Keratinocyte (primary cell): ENCODE data around the gene GPR39. TPM values are rescaled to one million over a fixed set of nuclear protein-coding genes. Genes with fewer than 3 reads are reported as not detected.

Experiments used
- DNase-seq: peaks from one replicate; pipeline ENCODE4 v3.0.0-alpha.2; 2011; ENCODE audit warnings: low read depth, missing footprints, low spot score
- FAIRE-seq: peaks from 2 replicates; lab custom pipeline; 2011; peaks lifted over from hg19 to GRCh38; lab: Jason Lieb, UNC
- H2AFZ ChIP-seq: 2 replicates; pipeline ENCODE4 v1.6.0; 2012; ENCODE audit warnings: low read length, control low read depth, inconsistent platforms; ENCODE audit not compliant: control insufficient read depth
- H3K27ac ChIP-seq: 2 replicates; pipeline ENCODE4 v1.5.1; 2011; ENCODE audit warnings: low read length; ENCODE audit not compliant: control insufficient read depth, insufficient read depth
- H3K27me3 ChIP-seq: 3 replicates; pipeline ENCODE4 v1.6.0; 2011; ENCODE audit warnings: low read length; ENCODE audit not compliant: control insufficient read depth, insufficient read depth; ENCODE audit errors: extremely low read depth
- H3K36me3 ChIP-seq, 2 experiments: 2 replicates in 1 of 2; 3 replicates in 1 of 2; pipeline ENCODE4 v1.5.1; 2011; ENCODE audit warnings: low read length in 2 of 2, mild to moderate bottlenecking in 1 of 2; ENCODE audit not compliant: control insufficient read depth in 2 of 2, insufficient read depth in 2 of 2; ENCODE audit errors: extremely low read depth in 1 of 2
- H3K4me1 ChIP-seq: 3 replicates; pipeline ENCODE4 v1.5.1; 2011; ENCODE audit warnings: low read length; ENCODE audit not compliant: control insufficient read depth, insufficient read depth; ENCODE audit errors: extremely low read depth
- H3K4me2 ChIP-seq: 3 replicates; pipeline ENCODE4 v1.6.0; 2011; ENCODE audit warnings: low read depth, low read length; ENCODE audit not compliant: control insufficient read depth, insufficient read depth; ENCODE audit errors: extremely low read depth
- H3K4me3 ChIP-seq, 3 experiments: fragments of 200-600 bp in 1 of 3; sonication (generic) in 1 of 3; 2 replicates in 2 of 3; 3 replicates in 1 of 3; pipeline ENCODE4 v1.5.1; 2011 to 2016; ENCODE audit warnings: low read length in 3 of 3, mild to moderate bottlenecking in 3 of 3, control low read depth in 2 of 3, inconsistent platforms in 1 of 3, low read depth in 1 of 3, mixed read lengths in 1 of 3, mixed run types in 1 of 3, moderate library complexity in 1 of 3; ENCODE audit not compliant: control insufficient read depth in 2 of 3, insufficient read depth in 2 of 3; ENCODE audit errors: extremely low read depth in 1 of 3
- H3K79me2 ChIP-seq: 2 replicates; pipeline ENCODE4 v1.6.0; 2012; ENCODE audit warnings: low read length; ENCODE audit not compliant: control insufficient read depth, insufficient read depth
- H3K9ac ChIP-seq: 3 replicates; pipeline ENCODE4 v1.6.0; 2011; ENCODE audit warnings: low read length; ENCODE audit not compliant: control insufficient read depth, insufficient read depth; ENCODE audit errors: extremely low read depth
- H3K9me1 ChIP-seq: 3 replicates; pipeline ENCODE4 v1.6.0; 2011; ENCODE audit warnings: low read length; ENCODE audit not compliant: control insufficient read depth, insufficient read depth; ENCODE audit errors: extremely low read depth
- H3K9me3 ChIP-seq: 2 replicates; pipeline ENCODE4 v1.5.1; 2012; ENCODE audit warnings: low read depth, low read length; ENCODE audit not compliant: control insufficient read depth
- H4K20me1 ChIP-seq: 3 replicates; pipeline ENCODE4 v1.6.0; 2011; ENCODE audit warnings: low read length; ENCODE audit not compliant: control insufficient read depth, insufficient read depth; ENCODE audit errors: extremely low read depth
- EZH2 ChIP-seq: IDR thresholded peaks from one replicate; pipeline ENCODE4 v1.6.1; 2012; ENCODE audit warnings: inconsistent platforms, mild to moderate bottlenecking, low read length, moderate library complexity
- dilution Hi-C: fragments of 300-500 bp; cut with MboI; formaldehyde crosslinking; loops from one replicate; pipeline ENCODE4 v1.7.0; 2020; ENCODE audit warnings: low sequenced_read_pairs; ENCODE audit not compliant: extremely low pct_ligation_motif_present
- polyA plus RNA-seq, 5 experiments: library from polyadenylated mRNA; depleted of rRNA in 3 of 5; stranded (reverse) in 3 of 5; stranded (forward) in 1 of 5; unstranded in 1 of 5; fragments of >200 nt; gene quantifications; 1 replicate in 1 of 5; 2 replicates in 3 of 5; 3 replicates in 1 of 5; pipeline versions ENCODE4 v1.2.1 to v1.2.3, GENCODE V29; 2011 to 2012; ENCODE audit warnings: missing spikeins in 2 of 5, low read depth in 1 of 5, low replicate concordance in 1 of 5
- TF ChIP-seq, protein P1 (sequence below), 3 experiments: IDR thresholded peaks in 1 of 3; conservative IDR thresholded peaks in 1 of 3; optimal IDR thresholded peaks in 1 of 3; 2 replicates in 2 of 3; 3 replicates in 1 of 3; pipeline versions ENCODE3 to v1.5.1; 2011; ENCODE audit warnings: low read length in 3 of 3, mild to moderate bottlenecking in 3 of 3, moderate library complexity in 2 of 3, control low read depth in 1 of 3, inconsistent platforms in 1 of 3; ENCODE audit not compliant: insufficient read depth in 2 of 3; ENCODE audit errors: extremely low read depth in 1 of 3

GPR39 gene
- polyA plus RNA-seq, 1 donor (not counting 4 experiments of a cell fraction or from before 2014, with no cell fraction given) = 4.7 TPM

DNA sequence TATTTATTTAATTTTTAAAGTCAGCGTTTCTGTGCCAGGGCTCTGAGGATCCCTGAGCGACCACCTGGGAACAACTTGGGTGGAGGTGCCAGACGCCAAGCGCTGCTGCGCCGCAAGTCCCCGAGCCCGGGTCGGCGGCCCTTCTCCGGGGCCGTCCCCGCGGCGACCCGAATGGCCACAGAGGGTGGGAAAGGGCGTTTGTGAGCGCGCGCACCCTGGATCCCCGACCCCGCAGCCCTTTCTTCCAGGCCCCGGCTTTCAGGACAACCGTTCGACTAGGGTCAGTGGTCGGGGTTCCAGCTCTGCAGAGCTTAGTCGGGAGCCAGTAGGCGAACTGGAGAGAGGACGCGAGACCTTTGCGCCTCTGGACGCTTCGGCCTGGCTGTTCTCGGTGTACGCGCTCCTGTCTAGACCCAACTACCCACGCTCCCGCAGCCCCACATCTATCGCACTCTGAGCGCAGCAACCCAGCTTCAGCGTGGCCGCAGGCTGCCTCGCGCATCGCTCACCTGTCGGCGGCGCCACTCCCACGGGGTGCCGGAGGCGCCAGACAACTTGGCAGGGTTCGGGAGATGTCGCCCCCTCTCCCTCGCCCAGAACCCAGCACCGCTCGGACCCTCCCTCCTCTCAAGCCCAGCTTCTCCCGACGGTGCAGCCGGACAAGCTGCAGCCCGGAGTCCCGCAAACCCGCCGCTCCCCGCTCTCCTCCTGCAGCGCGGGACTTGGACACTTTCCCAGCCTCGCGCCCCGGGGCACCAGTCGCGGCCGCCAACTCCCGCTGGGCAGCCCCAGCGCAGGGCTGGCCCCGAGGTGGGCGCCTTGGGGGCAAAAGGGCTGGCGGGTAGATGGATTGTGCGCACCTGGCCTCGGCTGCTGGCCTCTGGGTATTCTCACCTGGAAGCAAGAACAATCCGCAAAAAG, 252.6 kb downstream of the GPR39 start:
- DNase-seq = no peak
- no peak overlapping the region for H3K27ac ChIP-seq
- no peak for FAIRE-seq

DNA sequence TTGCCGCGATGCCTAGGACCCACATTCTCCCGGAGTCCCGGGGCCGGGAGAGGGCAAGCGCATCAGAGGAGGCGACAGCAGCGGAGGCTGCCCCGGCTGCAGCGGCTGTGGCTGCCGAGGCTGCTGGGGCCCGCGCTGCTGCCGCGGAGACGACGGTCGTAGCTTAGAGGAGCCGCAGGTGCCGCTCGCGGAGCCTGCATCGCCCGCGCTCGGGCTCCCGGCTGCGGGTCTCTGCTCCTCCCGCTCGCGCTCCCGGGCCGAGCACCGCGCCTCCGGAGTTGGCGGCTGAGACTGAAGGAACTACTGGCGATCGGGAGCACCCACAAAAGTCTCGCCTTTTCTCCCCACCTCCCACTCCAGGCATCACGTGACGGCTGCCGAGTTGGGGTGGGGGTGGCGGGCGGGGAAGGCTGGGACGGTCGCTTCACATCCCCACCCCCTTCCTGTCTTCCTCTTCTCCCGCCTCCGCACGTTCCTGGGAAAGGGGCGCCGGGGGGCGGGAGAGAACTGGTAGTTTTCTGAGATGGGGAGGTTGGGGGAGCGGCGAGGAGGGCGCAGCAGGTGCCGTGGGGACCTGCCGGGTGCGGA, 253.4 kb downstream of the GPR39 start, which contains the start of gene LYPD1:
Gene LYPD1, minus strand, starts transcription at position 298 of the 588 bp plus-strand sequence. Its CDS starts 273 bp downstream, at position 25.
- dilution Hi-C loops = no loop called here
- Histone ChIP-seq H2AFZ (peak within 1 kb of the TSS; percentile 6), H3K27ac (no peak within 1 kb of the TSS), H3K4me2 (peak within 1 kb of the TSS; percentile 86), H3K36me3 (no peaks in the 10 kb centered on the region), H4K20me1 (no peaks in the 10 kb centered on the region), H3K79me2 (no peaks in the 10 kb centered on the region), H3K9ac (no peak within 1 kb of the TSS), H3K9me3 (no peaks in the 10 kb centered on the region), H3K27me3 (peaks cover 39% of the 10 kb centered on the region), H3K4me3 (peak within 1 kb of the TSS; percentile 25 to 56 (median 55)), H3K9me1 (no peaks in the 10 kb centered on the region), H3K4me1 (peaks cover 27% of the 10 kb centered on the region)
- no peak for DNase-seq
- no peak for FAIRE-seq
- no peak for TF ChIP-seq EZH2
- TF ChIP-seq, protein P1, sequence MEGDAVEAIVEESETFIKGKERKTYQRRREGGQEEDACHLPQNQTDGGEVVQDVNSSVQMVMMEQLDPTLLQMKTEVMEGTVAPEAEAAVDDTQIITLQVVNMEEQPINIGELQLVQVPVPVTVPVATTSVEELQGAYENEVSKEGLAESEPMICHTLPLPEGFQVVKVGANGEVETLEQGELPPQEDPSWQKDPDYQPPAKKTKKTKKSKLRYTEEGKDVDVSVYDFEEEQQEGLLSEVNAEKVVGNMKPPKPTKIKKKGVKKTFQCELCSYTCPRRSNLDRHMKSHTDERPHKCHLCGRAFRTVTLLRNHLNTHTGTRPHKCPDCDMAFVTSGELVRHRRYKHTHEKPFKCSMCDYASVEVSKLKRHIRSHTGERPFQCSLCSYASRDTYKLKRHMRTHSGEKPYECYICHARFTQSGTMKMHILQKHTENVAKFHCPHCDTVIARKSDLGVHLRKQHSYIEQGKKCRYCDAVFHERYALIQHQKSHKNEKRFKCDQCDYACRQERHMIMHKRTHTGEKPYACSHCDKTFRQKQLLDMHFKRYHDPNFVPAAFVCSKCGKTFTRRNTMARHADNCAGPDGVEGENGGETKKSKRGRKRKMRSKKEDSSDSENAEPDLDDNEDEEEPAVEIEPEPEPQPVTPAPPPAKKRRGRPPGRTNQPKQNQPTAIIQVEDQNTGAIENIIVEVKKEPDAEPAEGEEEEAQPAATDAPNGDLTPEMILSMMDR (optimal IDR thresholded peaks at IDR 0.05 in 1 of 3, IDR thresholded peaks at IDR 0.05 in 1 of 3, conservative IDR thresholded peaks at IDR 0.05 in 1 of 3; ENCODE audit: extremely low read depth in 1 of 3, insufficient read depth in 2 of 3, low read length in 3 of 3) = no peak

More for the DNA sequence above, 252.6 kb downstream of the GPR39 start:
- TF ChIP-seq EZH2 = peak; percentile 82
- TF ChIP-seq, protein P1 (optimal IDR thresholded peaks at IDR 0.05 in 1 of 3, IDR thresholded peaks at IDR 0.05 in 1 of 3, conservative IDR thresholded peaks at IDR 0.05 in 1 of 3; ENCODE audit: extremely low read depth in 1 of 3, insufficient read depth in 2 of 3, low read length in 3 of 3) = peak in 1 of 3 experiments; percentile 47
- Histone ChIP-seq H3K9me1 (no peaks in the 10 kb centered on the region), H3K4me1 (peaks cover 27% of the 10 kb centered on the region), H3K27me3 (peaks cover 39% of the 10 kb centered on the region), H3K79me2 (no peaks in the 10 kb centered on the region), H3K9me3 (no peaks in the 10 kb centered on the region), H2AFZ (no peak overlapping the region), H3K4me2 (peak overlapping the region; percentile 86), H3K36me3 (no peaks in the 10 kb centered on the region), H4K20me1 (no peaks in the 10 kb centered on the region), H3K9ac (no peak overlapping the region), H3K4me3 (peak overlapping the region; percentile 25 to 56 (median 55))
- dilution Hi-C loops = no loop called here
